Bronchial epithelial cell (primary cell): ENCODE measurements around the gene STARD3NL. TPM values are rescaled to one million over a fixed set of nuclear protein-coding genes. Genes with fewer than 3 reads are reported as not detected.
A peak's percentile ranks its signal among the peaks of the same experiment; 100 is the strongest.

Source experiments
- DNase-seq: peaks from one replicate; pipeline ENCODE4 v3.0.0-alpha.2; 2010; ENCODE audit warnings: low read depth
- FAIRE-seq: peaks from 2 replicates; lab custom pipeline; 2011; peaks lifted over from hg19 to GRCh38; lab: Jason Lieb, UNC
- H3K27me3 ChIP-seq: 2 replicates; pipeline ENCODE4 v1.5.1; 2011; ENCODE audit warnings: low read length; ENCODE audit not compliant: control insufficient read depth, insufficient read depth
- H3K36me3 ChIP-seq: 2 replicates; pipeline ENCODE4 v1.5.1; 2011; ENCODE audit warnings: low read length; ENCODE audit not compliant: control insufficient read depth, insufficient read depth
- H3K4me3 ChIP-seq: 2 replicates; pipeline ENCODE4 v1.5.1; 2011; ENCODE audit warnings: mild to moderate bottlenecking, low read depth, low read length, control low read depth
- CTCF ChIP-seq: IDR thresholded peaks from 2 replicates; pipeline ENCODE4 v1.5.1; 2011; ENCODE audit warnings: mild to moderate bottlenecking, moderate library complexity, low read length, control low read depth, inconsistent platforms; ENCODE audit not compliant: insufficient read depth, severe bottlenecking
- total RNA-seq: library from RNA; depleted of rRNA; stranded (reverse); fragments of >200 nt; gene quantifications from 2 replicates; pipeline ENCODE4 v1.2.1, GENCODE V29; 2014

Gene STARD3NL
- total RNA-seq, 1 donor from 2014 or later = 35.0 TPM

- DNase-seq = no peak
- H3K36me3 ChIP-seq = no peaks in the 10 kb centered on the region
- TF ChIP-seq CTCF = no peak
- H3K27me3 ChIP-seq = no peaks in the 10 kb centered on the region
- FAIRE-seq = no peak
- H3K4me3 ChIP-seq = no peak overlapping the region
Observed at GRCh38 chr7:38185395-38186307, 7.6 kb downstream of the STARD3NL start.

DNA sequence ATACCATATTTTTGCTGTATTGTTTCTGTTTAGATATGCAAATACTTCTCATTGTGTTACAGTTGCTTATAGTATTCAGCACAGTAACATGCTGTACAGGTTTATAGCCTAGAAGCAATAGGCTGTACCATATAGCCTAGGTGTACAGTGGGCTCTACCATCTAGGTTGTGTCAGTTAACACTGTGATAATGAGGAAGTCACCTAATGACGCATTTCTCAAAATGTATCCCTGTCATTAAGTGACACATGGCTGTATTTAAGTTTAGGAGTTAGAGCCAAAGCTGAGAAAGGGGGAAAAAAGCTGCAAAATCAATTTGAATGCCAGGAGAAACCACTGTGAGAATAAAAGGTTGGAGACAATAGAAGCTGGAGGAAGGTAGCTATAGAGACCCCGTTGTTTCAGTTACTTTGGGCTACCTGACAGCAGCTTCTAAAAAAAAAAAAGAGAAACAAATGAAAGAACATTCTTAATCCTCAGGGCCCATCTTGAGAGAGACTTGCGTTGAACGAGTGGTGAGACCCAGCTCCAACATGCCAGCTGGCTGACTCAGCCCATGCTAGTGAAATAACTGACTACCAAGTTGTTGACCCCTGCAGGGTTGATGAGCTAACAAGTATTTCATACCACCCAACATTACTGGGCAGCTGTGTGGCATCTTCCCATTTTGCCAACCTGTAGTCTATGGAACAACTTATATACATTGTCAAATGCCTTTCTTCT, 8.7 kb downstream of the STARD3NL start:
- TF ChIP-seq CTCF = no peak
- DNase-seq = peak; percentile 72
- H3K27me3 ChIP-seq = no peaks in the 10 kb centered on the region
- H3K36me3 ChIP-seq = no peaks in the 10 kb centered on the region
- H3K4me3 ChIP-seq = no peak overlapping the region
- no peak for FAIRE-seq

GRCh38 chr7:38187794-38188440, 9.9 kb downstream of the STARD3NL start:
- DNase-seq (no peak), FAIRE-seq (no peak)
- no peak overlapping the region for H3K4me3 ChIP-seq
- H3K27me3 ChIP-seq = no peaks in the 10 kb centered on the region
- no peaks in the 10 kb centered on the region for H3K36me3 ChIP-seq
- no peak for TF ChIP-seq CTCF

DNA sequence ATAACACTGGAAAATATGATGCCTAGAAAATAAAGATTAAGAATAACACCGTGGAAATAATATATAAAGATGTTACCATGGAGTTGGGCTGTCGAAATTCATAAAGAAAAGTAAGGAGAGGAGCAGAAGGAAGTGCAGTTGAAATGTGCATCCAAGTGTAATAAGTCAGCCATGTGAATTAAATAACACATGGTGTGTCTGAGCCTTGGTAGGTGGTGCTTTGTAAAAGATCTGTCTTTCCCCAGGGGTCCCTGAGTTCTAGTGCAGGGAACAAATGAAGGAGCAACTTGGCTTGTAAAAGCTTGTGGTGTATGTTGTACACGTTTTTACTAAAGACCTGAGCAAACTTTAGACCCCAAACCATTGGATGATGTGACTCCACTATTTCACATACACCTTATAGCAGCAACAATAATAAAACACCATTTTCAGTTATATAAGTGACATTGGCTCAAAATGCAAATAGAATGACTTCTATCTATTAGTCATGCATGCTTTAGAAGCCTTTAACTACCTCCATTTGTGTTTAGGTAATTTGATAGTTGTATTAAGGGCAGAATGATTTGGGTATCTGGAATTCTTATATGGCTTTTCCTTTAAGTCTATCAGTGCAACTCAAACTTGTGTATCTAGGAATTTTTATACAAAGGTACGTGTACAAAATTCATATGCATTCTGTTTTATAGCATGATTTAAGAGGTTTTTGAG, 11.3 kb downstream of the STARD3NL start:
- TF ChIP-seq CTCF = no peak
- DNase-seq = peak; percentile 54
- FAIRE-seq = no peak

DNA sequence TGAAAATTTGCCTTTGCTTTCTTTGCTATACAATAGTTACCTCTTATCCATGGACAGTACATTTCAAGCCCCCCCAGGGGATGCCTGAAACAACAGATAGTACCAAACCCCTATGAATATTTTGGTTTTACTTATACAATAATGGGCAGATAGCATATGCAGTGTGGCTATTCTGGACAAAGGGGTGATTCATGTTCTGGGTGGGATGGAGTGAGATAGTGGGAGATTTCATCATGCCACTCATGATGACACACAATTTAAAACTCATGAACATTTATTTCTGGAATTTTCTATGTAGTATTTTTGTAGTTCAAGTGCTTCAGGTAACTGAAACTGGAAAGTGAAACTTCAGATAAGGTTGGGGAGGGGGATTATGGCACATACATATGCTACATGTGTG, 12.0 kb downstream of the STARD3NL start:
- no peaks in the 10 kb centered on the region for H3K36me3 ChIP-seq
- no peak for FAIRE-seq
- H3K4me3 ChIP-seq = no peak overlapping the region
- H3K27me3 ChIP-seq = no peaks in the 10 kb centered on the region
- no peak for TF ChIP-seq CTCF
- DNase-seq = peak; percentile 58

More for the DNA sequence above, 11.3 kb downstream of the STARD3NL start:
- Histone ChIP-seq H3K36me3 (no peaks in the 10 kb centered on the region), H3K4me3 (no peak overlapping the region), H3K27me3 (no peaks in the 10 kb centered on the region)
